T-cell (primary cell): Measurements from ENCODE around the gene KMT2B. TPM values are rescaled to one million over a fixed set of nuclear protein-coding genes. Genes with fewer than 3 reads are reported as not detected.

Experiments used
- ATAC-seq, 4 experiments: fragments of 200-7000 bp in 3 of 4; fragments of 150-1000 bp in 1 of 4; cut with Tn5 transposase; replicated peaks in 1 of 4; 1 replicate in 3 of 4; 2 replicates in 1 of 4; pipeline ENCODE4 v1.10.0; 2021; ENCODE audit warnings: moderate library complexity in 3 of 4, mild to moderate bottlenecking in 2 of 4, moderate number of reproducible peaks in 1 of 4
- CTCF ChIA-PET, 2 donors: fragments of 300-600 bp; sonication (Branson Sonifier 250); formaldehyde crosslinking; loops; one replicate each; lab custom pipeline; 2022; ENCODE audit warnings: antibody characterized with exemption in 2 of 2; lab: Charles Lee
- POLR2A ChIA-PET, 2 donors: fragments of 300-600 bp; sonication (Branson Sonifier 250); formaldehyde crosslinking; loops; one replicate each; lab custom pipeline; 2022; ENCODE audit warnings: antibody characterized with exemption in 2 of 2; lab: Charles Lee
- DNase-seq, 35 experiments: peaks; one replicate each; pipeline versions ENCODE4 v3.0.0 to v3.0.0-alpha.2; 2013 to 2023
- H3K27ac ChIP-seq: one replicate; pipeline ENCODE4 v1.5.1; 2013; ENCODE audit warnings: low read length
- H3K27me3 ChIP-seq, 2 experiments: replicated peaks in 1 of 2; 1 replicate in 1 of 2; 2 replicates in 1 of 2; pipeline versions ENCODE4 v1.6.1 to v1.7.0; 2013; ENCODE audit warnings: low read length in 1 of 2, mixed read lengths in 1 of 2; ENCODE audit not compliant: control insufficient read depth in 2 of 2, insufficient read depth in 2 of 2; ENCODE audit errors: extremely low read depth in 1 of 2
- H3K36me3 ChIP-seq, 2 donors: 1 replicate in 1 of 2; 2 replicates in 1 of 2; pipeline versions ENCODE4 v1.6.1 to v1.7.0; 2013; ENCODE audit warnings: low read length in 1 of 2; ENCODE audit not compliant: control insufficient read depth in 2 of 2, insufficient read depth in 1 of 2; ENCODE audit errors: extremely low read depth in 1 of 2
- H3K4me1 ChIP-seq, 2 experiments: 1 replicate in 1 of 2; 2 replicates in 1 of 2; pipeline versions ENCODE4 v1.6.1 to v1.7.0; 2013; ENCODE audit warnings: low read length in 2 of 2, mixed read lengths in 1 of 2; ENCODE audit not compliant: insufficient read depth in 2 of 2, control insufficient read depth in 1 of 2; ENCODE audit errors: extremely low read depth in 1 of 2
- H3K4me3 ChIP-seq, 2 donors: 1 replicate in 1 of 2; 2 replicates in 1 of 2; pipeline versions ENCODE4 v1.5.1 to v1.7.0; 2013; ENCODE audit warnings: mild to moderate bottlenecking in 2 of 2, low read length in 1 of 2, moderate library complexity in 1 of 2; ENCODE audit not compliant: control insufficient read depth in 1 of 2; ENCODE audit errors: extremely low read depth in 1 of 2
- H3K9me3 ChIP-seq: 2 replicates; pipeline ENCODE4 v1.7.0; 2013
- H3K27ac Mint-ChIP-seq, 2 donors: one replicate each; pipeline ENCODE4 v1.8.0; 2020 to 2021; ENCODE audit warnings: mild to moderate bottlenecking in 2 of 2, mixed read lengths in 2 of 2
- H3K27me3 Mint-ChIP-seq, 2 donors: one replicate each; pipeline ENCODE4 v1.8.0; 2021 to 2022; ENCODE audit warnings: mixed read lengths in 2 of 2
- H3K36me3 Mint-ChIP-seq: one replicate; pipeline ENCODE4 v1.8.0; 2021; ENCODE audit warnings: mixed read lengths
- H3K4me1 Mint-ChIP-seq, 3 donors: one replicate each; pipeline ENCODE4 v1.8.0; 2020 to 2022; ENCODE audit warnings: mixed read lengths in 3 of 3, mild to moderate bottlenecking in 1 of 3
- H3K4me3 Mint-ChIP-seq, 3 donors: one replicate each; pipeline ENCODE4 v1.8.0; 2020 to 2022; ENCODE audit warnings: mild to moderate bottlenecking in 3 of 3, mixed read lengths in 3 of 3, moderate library complexity in 3 of 3
- H3K9me3 Mint-ChIP-seq, 3 donors: one replicate each; pipeline ENCODE4 v1.8.0; 2020 to 2022; ENCODE audit warnings: mixed read lengths in 3 of 3
- WGBS: methylation state at CpG from one replicate; pipeline ENCODE4 v1.1.5; 2013; ENCODE audit warnings: missing lambda C conversion rate; ENCODE audit not compliant: insufficient coverage; 5-methylcytosine and 5-hydroxymethylcytosine counted together
- total RNA-seq, 35 experiments: library from RNA in 6 of 35; stranded (reverse) in 6 of 35; fragments of 120-200 nt in 1 of 35; gene quantifications; one replicate each; pipeline versions ENCODE4 v1.2.1 to v1.2.4 and lab custom pipeline; 2013 to 2026

KMT2B gene
- total RNA-seq, 5 donors from 2014 or later (not counting 1 experiment from before 2014, with no cell fraction given), result 76.4 to 107 (median 92.5) TPM

GRCh38 chr19:35729021-35729420 lies 11.2 kb downstream of the KMT2B start:
- Histone ChIP-seq H3K27me3 (no peaks in the 10 kb centered on the region), H3K27ac (no peak overlapping the region), H3K4me3 (no peak overlapping the region), H3K9me3 (no peaks in the 10 kb centered on the region), H3K4me1 (no peaks in the 10 kb centered on the region), H3K36me3 (peaks cover 40 to 98% of the 10 kb centered on the region in 2 donors)
- CTCF ChIA-PET, result no interaction called here
- DNase-seq (no peak), ATAC-seq (no peak)
- no peak overlapping the region for H3K27ac Mint-ChIP-seq
- H3K9me3 Mint-ChIP-seq, result no peaks in the 10 kb centered on the region
- POLR2A ChIA-PET, result no interaction called here
- H3K4me1 Mint-ChIP-seq, result peaks cover 1 to 21% (median 4%) of the 10 kb centered on the region in 3 donors
- 97% methylated on average over 14 of the region's 18 CpGs for WGBS
- peaks cover 58% of the 10 kb centered on the region for H3K36me3 Mint-ChIP-seq
- H3K27me3 Mint-ChIP-seq, result no peaks in the 10 kb centered on the region
- no peak overlapping the region for H3K4me3 Mint-ChIP-seq

GRCh38 chr19:35729763-35730162 lies 12.0 kb downstream of the KMT2B start:
- Histone ChIP-seq H3K4me3 (no peak overlapping the region), H3K9me3 (no peaks in the 10 kb centered on the region), H3K4me1 (no peaks in the 10 kb centered on the region), H3K36me3 (peaks cover 33 to 97% of the 10 kb centered on the region in 2 donors), H3K27me3 (no peaks in the 10 kb centered on the region), H3K27ac (no peak overlapping the region)
- CTCF ChIA-PET, result no interaction called here
- Mint-ChIP-seq H3K27ac (no peak overlapping the region), H3K9me3 (no peaks in the 10 kb centered on the region), H3K4me1 (peaks cover 6 to 26% (median 8%) of the 10 kb centered on the region in 3 donors), H3K36me3 (peaks cover 65% of the 10 kb centered on the region), H3K27me3 (no peaks in the 10 kb centered on the region), H3K4me3 (no peak overlapping the region)
- ATAC-seq, result no peak
- 98% methylated on average over 10 of the region's 11 CpGs for WGBS
- POLR2A ChIA-PET, result no interaction called here
- no peak for DNase-seq

- H3K9me3 Mint-ChIP-seq, result no peaks in the 10 kb centered on the region
- peaks cover 61% of the 10 kb centered on the region for H3K36me3 Mint-ChIP-seq
- Histone ChIP-seq H3K4me1 (no peaks in the 10 kb centered on the region), H3K36me3 (peaks cover 34 to 97% of the 10 kb centered on the region in 2 donors), H3K4me3 (no peak overlapping the region), H3K9me3 (no peaks in the 10 kb centered on the region), H3K27ac (no peak overlapping the region), H3K27me3 (no peaks in the 10 kb centered on the region)
- WGBS, result 95% methylated on average over 17 of the region's 18 CpGs
- H3K27me3 Mint-ChIP-seq, result no peaks in the 10 kb centered on the region
- no peak for DNase-seq
- peaks cover 8 to 26% (median 8%) of the 10 kb centered on the region in 3 donors for H3K4me1 Mint-ChIP-seq
- CTCF ChIA-PET, result interaction anchor here in 1 of 2 donors (0.6 kb wide), 1 partner anchor 1383 kb away, joined by 3 read pairs; no protein-coding TSS in a partner anchor
- no peak overlapping the region for H3K4me3 Mint-ChIP-seq
- H3K27ac Mint-ChIP-seq, result no peak overlapping the region
- no peak for ATAC-seq
- POLR2A ChIA-PET, result no interaction called here
These were observed 12.5 kb downstream of the KMT2B start for GRCh38 chr19:35730326-35730725.

DNA sequence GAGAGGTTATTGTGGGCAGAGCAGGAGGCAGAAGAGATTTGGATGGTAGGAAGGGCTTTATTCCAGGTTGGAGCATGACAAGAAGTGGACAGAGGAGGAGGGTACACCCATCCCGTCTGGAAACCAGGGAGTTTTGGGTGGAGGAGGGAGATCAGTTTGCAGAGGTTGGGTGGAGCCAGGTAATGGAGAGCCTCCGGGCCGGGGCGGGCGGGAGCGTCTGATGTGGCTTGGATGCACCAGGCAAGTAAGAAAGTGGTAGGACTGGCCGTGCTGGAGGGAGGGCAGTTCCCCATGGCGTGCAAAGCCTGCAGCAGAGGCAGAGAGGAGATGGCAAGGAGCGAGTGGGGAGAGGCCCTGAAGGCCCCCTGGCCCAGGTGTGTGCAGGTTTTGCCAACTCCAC lies 13.6 kb downstream of the KMT2B start:
- H3K27me3 Mint-ChIP-seq, result no peaks in the 10 kb centered on the region
- no peak for ATAC-seq
- WGBS, result 92% methylated on average over 7 of the region's 9 CpGs
- ChIA-PET POLR2A (no interaction called here), CTCF (no interaction called here)
- Histone ChIP-seq H3K9me3 (no peaks in the 10 kb centered on the region), H3K36me3 (peaks cover 27 to 93% of the 10 kb centered on the region in 2 donors), H3K27me3 (no peaks in the 10 kb centered on the region), H3K4me3 (no peak overlapping the region), H3K4me1 (no peaks in the 10 kb centered on the region), H3K27ac (no peak overlapping the region)
- H3K36me3 Mint-ChIP-seq, result peaks cover 56% of the 10 kb centered on the region
- H3K27ac Mint-ChIP-seq, result no peak overlapping the region
- no peaks in the 10 kb centered on the region for H3K9me3 Mint-ChIP-seq
- no peak for DNase-seq
- H3K4me1 Mint-ChIP-seq, result peaks cover 10 to 25% (median 10%) of the 10 kb centered on the region in 3 donors
- no peak overlapping the region for H3K4me3 Mint-ChIP-seq

GRCh38 chr19:35731779-35732405 lies 14.1 kb downstream of the KMT2B start:
- Mint-ChIP-seq H3K36me3 (peaks cover 52% of the 10 kb centered on the region), H3K9me3 (no peaks in the 10 kb centered on the region), H3K27me3 (no peaks in the 10 kb centered on the region), H3K27ac (no peak overlapping the region), H3K4me1 (peaks cover 14 to 30% (median 16%) of the 10 kb centered on the region in 3 donors), H3K4me3 (no peak overlapping the region)
- H3K9me3 ChIP-seq, result no peaks in the 10 kb centered on the region
- 93% methylated on average over 10 of the region's 21 CpGs for WGBS
- POLR2A ChIA-PET, result no interaction called here
- DNase-seq (no peak), ATAC-seq (peak in 1 of 4 experiments; percentile 19)
- no peak overlapping the region for H3K4me3 ChIP-seq
- H3K4me1 ChIP-seq, result peaks cover 0 to 5% of the 10 kb centered on the region in 2 experiments
- no peaks in the 10 kb centered on the region for H3K27me3 ChIP-seq
- H3K27ac ChIP-seq, result no peak overlapping the region
- CTCF ChIA-PET, result no interaction called here
- peaks cover 30 to 94% of the 10 kb centered on the region in 2 donors for H3K36me3 ChIP-seq

DNA sequence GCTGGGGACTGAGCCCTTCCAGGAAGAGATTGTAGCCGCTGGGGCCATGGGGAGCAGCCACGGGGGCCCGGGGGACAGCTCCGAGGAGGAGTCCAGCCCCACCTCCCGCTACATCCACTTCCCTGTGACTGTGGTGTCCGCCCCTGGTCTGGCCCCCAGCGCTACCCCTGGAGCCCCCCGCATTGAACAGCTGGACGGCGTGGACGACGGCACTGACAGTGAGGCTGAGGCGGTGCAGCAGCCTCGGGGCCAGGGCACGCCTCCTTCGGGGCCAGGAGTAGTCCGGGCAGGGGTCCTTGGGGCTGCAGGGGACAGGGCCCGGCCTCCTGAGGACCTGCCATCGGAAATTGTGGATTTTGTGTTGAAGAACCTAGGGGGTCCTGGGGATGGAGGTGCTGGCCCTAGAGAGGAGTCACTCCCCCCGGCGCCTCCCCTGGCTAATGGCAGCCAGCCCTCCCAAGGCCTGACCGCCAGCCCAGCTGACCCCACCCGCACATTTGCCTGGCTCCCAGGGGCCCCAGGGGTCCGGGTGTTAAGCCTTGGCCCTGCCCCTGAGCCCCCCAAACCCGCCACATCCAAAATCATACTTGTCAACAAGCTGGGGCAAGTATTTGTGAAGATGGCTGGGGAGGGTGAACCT lies 14.9 kb downstream of the KMT2B start:
- Histone ChIP-seq H3K4me3 (no peak overlapping the region), H3K36me3 (peaks cover 25 to 88% of the 10 kb centered on the region in 2 donors), H3K27me3 (no peaks in the 10 kb centered on the region), H3K9me3 (no peaks in the 10 kb centered on the region), H3K4me1 (peaks cover 0 to 12% of the 10 kb centered on the region in 2 experiments), H3K27ac (no peak overlapping the region)
- no peak overlapping the region for H3K4me3 Mint-ChIP-seq
- WGBS, result 98% methylated on average over 16 of the region's 25 CpGs
- H3K27ac Mint-ChIP-seq, result no peak overlapping the region
- ChIA-PET CTCF (no interaction called here), POLR2A (no interaction called here)
- H3K4me1 Mint-ChIP-seq, result peaks cover 21 to 35% (median 23%) of the 10 kb centered on the region in 3 donors
- no peak for DNase-seq
- H3K27me3 Mint-ChIP-seq, result no peaks in the 10 kb centered on the region
- no peak for ATAC-seq
- no peaks in the 10 kb centered on the region for H3K9me3 Mint-ChIP-seq
- H3K36me3 Mint-ChIP-seq, result peaks cover 53% of the 10 kb centered on the region
